NCI-H82 (cell line): ENCODE data around the gene OR2A2.
"Not testable (repeated sequence)": the region's sequence is repeated elsewhere in the genome, so short reads cannot be mapped to it uniquely, and the experiment has no call there.

ENCODE experiments used
- DNase-seq: peaks from one replicate; lab custom pipeline; 2025; lab: John Stamatoyannopoulos, UW

OR2A2 gene, protein sequence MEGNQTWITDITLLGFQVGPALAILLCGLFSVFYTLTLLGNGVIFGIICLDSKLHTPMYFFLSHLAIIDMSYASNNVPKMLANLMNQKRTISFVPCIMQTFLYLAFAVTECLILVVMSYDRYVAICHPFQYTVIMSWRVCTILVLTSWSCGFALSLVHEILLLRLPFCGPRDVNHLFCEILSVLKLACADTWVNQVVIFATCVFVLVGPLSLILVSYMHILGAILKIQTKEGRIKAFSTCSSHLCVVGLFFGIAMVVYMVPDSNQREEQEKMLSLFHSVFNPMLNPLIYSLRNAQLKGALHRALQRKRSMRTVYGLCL

DNA sequence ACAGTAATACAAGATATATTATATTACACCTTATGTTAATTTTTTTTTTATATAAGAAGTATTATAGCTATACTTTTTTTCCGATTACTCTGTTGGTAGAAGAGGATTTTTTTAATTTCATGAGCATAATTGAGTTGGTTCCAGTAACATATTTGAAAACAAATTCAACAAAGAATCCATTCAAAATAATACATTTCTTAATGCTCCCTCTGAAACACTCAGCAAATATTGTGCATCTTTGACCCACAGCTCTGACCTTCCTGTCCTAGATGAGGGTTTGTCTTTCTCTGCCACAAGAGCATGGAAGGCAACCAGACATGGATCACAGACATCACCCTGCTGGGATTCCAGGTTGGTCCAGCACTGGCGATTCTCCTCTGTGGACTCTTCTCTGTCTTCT, at the start of gene OR2A2:
Gene OR2A2, plus strand, starts transcription at position 301 of the 400 bp plus-strand sequence. Its CDS starts 0 bp downstream, at position 301.
- DNase-seq, result no peak

DNA sequence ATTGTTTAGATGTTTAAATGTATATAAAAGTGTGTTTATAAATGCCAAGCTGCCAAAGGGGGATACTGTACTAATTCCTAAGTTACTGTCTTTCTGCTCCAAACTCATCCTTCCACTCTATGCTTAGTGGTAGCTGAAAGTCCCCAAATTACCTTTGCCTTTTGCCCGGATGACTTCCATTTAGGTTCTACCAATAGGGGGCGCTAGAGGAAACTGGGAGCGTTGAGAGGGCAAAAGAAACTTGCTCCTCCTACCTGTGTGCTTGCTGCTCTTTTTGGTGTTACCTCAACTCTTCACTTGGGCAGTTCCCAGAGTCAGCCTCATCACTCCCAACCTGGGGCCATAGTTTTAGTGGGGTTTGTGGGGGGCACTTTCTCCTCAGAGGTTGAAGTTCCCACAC, 45.7 kb upstream of the OR2A2 start:
- peak; percentile 4 for DNase-seq

GRCh38 chr7:144069511-144069910, 39.9 kb upstream of the OR2A2 start, which contains the start of gene OR2A25:
OR2A25 (plus strand) TSS chr7:144069811; CDS start chr7:144074220, 4,409 bp downstream.
- peak; percentile 2 for DNase-seq

GRCh38 chr7:144069953-144070352, 39.4 kb upstream of the OR2A2 start:
- DNase-seq, result peak; percentile 76

- peak; percentile 4 for DNase-seq
These were observed 35.0 kb upstream of the OR2A2 start for GRCh38 chr7:144074374-144074773.

DNA sequence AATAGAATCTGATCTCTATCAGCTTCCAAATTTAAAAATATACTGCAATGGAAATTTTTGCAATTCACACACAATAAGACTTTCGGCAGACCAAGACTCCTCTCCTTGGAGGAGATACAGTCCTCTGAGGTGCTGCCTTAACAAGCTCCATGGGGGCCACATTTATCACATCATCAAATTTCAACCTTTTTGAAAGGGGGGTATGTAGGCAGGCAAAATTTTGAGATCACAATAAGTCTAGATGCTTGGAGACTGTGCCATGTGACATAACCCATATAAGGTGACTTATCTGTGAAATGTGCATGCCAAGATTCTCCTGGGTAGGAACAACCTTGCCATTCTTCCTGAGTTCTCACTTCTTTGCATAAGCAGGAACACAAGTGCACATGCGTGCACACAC, 23.4 kb upstream of the OR2A2 start, which contains the start of gene OR2A12:
Gene OR2A12, plus strand, starts transcription at position 301 of the 400 bp plus-strand sequence. CDS start 8,830 bp downstream, outside the sequence.
- DNase-seq, result no peak

- peak; percentile 13 for DNase-seq
These were observed 22.7 kb upstream of the OR2A2 start for GRCh38 chr7:144086730-144087129.

DNA sequence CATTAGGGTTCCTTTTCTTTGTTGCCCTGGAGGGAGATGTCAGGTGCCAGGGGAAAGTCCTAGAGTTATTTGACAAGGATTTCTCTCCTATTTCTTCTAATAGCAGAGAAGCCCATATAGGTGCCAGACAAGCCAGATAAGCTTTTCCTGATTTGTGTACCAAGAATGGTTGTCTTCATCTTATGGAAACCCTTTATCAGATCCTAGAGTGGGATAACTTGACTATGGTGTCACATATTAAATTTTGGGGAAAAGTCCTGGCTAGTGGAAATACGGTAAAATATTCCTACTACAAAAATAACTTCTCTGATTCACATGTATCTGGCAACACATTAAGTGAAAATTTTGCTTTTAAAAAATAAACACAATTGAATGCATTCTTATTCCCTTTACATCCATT, 22.2 kb upstream of the OR2A2 start:
- DNase-seq, result no peak

GRCh38 chr7:144090667-144091066, 18.7 kb upstream of the OR2A2 start:
- no peak for DNase-seq

GRCh38 chr7:144098776-144099175, 10.6 kb upstream of the OR2A2 start:
- DNase-seq, result no peak

DNA sequence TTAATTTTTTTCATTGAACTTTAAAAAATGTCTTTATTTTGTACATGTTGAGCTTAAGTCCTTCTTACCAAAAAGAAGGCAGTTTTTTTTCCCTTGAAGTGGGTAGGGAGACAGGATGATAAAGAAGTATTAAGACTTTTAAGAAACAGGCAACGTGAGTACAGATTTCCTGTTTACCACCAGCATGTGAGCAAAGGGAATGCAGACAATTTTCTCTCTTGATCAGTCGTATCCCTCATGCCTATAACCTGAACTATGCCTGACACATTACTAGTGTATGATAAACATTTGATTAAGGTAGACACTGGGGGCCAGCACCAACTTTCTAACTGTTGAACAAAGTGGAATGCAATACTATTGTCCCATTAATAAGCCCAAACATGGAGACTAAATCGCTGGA, 8.8 kb upstream of the OR2A2 start:
- DNase-seq, result no peak

GRCh38 chr7:144102041-144102440, 7.3 kb upstream of the OR2A2 start:
- DNase-seq, result no peak

GRCh38 chr7:144105211-144105610, 4.2 kb upstream of the OR2A2 start:
- DNase-seq, result no peak

DNA sequence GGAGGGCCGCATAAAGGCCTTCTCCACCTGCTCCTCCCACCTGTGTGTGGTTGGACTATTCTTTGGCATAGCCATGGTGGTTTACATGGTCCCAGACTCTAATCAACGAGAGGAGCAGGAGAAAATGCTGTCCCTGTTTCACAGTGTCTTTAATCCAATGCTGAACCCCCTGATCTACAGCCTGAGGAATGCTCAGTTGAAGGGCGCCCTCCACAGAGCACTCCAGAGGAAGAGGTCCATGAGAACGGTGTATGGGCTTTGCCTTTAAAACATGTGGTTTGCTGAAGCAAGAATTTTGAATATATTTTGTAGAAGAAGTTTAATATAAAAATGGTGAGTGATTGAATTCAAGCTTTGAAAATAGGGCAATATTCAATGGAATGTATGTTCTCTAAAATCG, 889 bp downstream of the OR2A2 start:
- DNase-seq, result no peak

DNA sequence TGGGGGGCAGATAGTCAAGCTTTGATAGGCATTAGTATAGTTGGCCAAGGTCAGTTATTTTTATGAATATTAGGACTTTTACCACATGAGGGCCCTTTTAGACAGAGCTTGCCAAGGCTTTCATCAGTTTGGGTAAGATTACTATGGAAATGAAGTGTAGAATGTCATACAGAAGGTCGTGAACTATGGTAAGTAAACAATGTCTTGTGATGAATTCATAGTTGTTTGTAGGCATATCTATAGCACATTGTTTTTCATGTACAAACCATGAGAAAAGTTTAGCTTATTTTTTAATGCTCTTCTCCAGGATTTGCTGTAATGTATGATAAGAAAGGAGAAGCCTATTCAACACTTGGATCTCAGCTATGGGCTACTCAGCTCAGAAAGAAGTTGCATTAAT, 4.3 kb downstream of the OR2A2 start:
- no peak for DNase-seq

GRCh38 chr7:144118341-144118740, 9.0 kb downstream of the OR2A2 start:
- no peak for DNase-seq

DNA sequence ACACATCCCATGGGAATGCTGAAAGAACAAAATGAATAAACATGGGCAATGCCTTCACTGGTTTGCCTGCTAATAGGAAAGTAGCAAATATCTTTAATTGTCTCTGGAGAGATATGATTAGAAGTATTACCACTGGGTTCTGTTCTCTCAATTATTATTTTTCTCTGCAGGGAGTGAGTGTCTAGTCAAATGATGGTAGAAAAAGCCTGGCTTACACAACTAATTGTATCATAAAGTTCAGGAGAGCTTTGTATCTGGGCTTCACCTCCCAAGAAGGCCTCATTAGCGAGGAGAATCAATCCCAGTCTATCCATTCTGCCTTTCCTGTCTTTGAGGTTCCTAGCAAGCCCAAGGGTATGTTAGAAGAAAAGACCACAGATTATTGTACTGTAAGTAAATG, 13.5 kb downstream of the OR2A2 start, which contains the start of gene OR2A14:
Gene OR2A14, plus strand, starts transcription at position 301 of the 400 bp plus-strand sequence. CDS start 5,937 bp downstream, outside the sequence.
- no peak for DNase-seq

DNA sequence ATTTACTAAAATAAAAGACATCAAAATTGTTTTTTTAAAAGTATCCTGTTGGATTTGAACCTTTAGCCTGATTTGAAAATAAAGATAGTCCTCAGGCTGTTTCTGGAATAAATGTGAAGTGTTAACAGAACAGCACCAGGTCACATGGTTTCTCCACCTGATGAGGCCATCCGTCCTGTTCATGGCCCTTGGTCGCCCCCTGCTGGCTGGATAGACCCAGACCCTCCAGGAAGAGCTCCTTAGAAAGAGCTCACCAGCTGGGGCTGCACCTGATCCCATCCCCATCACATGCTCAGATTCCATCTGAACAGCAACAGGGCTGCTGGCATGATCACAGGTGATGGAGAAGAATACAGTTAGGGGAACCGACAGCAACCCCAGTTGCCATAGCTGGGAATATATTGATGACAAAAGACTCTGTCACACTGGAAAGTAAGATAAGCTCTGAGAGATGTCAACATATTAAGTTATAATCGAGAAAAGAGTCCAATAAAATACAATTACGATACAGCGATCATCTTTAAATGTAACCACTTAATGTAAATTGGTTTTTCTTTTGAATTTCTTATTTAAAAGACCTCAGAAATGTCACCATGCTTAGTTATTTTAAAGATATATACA, 18.4 kb downstream of the OR2A2 start:
- DNase-seq, result peak; percentile 94

DNA sequence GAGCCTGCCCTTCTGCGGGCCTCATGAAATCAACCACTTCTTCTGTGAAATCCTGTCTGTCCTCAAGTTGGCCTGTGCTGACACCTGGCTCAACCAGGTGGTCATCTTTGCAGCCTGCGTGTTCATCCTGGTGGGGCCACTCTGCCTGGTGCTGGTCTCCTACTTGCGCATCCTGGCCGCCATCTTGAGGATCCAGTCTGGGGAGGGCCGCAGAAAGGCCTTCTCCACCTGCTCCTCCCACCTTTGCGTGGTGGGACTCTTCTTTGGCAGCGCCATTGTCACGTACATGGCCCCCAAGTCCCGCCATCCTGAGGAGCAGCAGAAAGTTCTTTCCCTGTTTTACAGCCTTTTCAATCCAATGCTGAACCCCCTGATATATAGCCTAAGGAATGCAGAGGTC, 20.2 kb downstream of the OR2A2 start:
- not testable (repeated sequence) for DNase-seq

- DNase-seq, result no peak
These were observed 21.3 kb downstream of the OR2A2 start for GRCh38 chr7:144130730-144131129.

DNA sequence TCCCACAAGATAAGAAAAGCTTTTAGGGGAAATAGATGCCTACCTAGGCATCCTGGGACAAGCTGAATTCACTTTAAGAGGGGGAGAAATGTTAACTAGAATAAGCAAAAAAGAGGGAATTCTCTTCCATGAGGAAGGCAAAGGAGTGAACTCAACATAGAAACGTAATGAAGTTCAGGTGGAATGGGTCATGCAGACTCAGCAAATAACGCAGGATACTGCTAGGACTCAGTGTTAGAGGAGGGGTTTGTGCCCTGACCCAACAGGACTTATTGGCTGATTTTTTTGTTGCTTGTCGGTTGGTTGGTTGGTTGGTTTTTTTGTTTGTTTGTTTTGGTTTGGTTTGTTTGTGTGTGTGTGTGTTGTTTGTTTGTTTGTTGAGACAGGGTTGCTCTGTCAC, 22.9 kb downstream of the OR2A2 start:
- DNase-seq, result no peak

- DNase-seq, result no peak
These were observed 23.9 kb downstream of the OR2A2 start for GRCh38 chr7:144133307-144133706.

DNA sequence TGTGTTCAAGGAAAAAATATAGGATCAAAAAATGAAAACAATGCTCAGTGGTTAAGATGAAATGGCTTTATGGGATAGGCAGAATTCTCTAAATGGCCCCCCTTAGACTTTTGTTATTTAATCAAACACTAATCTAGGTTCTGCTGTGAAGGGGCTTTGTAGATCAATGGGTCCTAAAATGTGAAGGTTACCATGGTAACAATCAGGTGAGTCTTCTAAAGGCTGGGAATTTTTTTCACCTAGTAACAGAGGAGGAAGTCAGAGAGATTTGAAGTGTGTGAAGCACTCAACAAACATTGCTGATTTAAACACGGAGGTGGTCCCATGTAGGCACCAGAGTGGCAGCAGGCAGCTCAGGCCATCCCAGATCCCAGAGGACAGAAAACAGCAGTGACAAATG, 24.7 kb downstream of the OR2A2 start:
- DNase-seq, result no peak
